Suppressor macrophage treated with lipopolysaccharide for 1 hour (primary cell): ENCODE data around the gene STXBP1.
A peak's percentile ranks its signal among the peaks of the same experiment; 100 is the strongest.

ENCODE experiments used
- DNase-seq, 3 donors: peaks; one replicate each; pipeline ENCODE4 v3.0.0-alpha.2; 2020 to 2022

The STXBP1 gene

GRCh38 chr9:127739614-127740330, 127.7 kb downstream of the STXBP1 start:
- peak in 1 of 3 donors; percentile 25 for DNase-seq

GRCh38 chr9:127741831-127742434, 129.9 kb downstream of the STXBP1 start:
- peak in 1 of 3 donors; percentile 20 for DNase-seq
